NOMO-1 treated with DMSO at 0.1 percent for 48 hours (cell line): ENCODE measurements around the gene MAGEA12.
"Not testable (repeated sequence)": the region's sequence is repeated elsewhere in the genome, so short reads cannot be mapped to it uniquely, and the experiment has no call there.

Source experiments
- DNase-seq: peaks from one replicate; lab custom pipeline; 2025; ENCODE audit not compliant: unreplicated experiment; lab: John Stamatoyannopoulos, UW

The MAGEA12 gene

DNA sequence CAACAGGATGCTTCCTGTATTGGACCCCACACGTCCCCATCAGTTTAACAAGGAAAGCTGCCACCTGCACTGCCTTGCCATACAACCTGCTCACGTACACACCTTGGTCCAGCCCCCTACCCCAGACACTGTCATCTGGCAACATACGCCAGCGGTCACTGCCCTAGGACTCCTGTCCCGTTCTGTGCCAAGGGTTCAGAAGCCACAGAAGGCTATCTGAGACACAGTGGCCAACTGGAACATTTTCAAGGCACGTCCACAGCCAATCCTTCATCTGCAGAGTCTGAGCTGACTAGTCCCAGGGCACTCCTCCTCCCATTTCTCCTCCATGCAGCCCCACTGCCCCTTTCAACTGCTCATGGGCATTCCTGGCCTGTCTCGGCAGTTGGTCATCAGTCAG lies 28.0 kb downstream of the MAGEA12 start:
- DNase-seq = not testable (repeated sequence)

DNA sequence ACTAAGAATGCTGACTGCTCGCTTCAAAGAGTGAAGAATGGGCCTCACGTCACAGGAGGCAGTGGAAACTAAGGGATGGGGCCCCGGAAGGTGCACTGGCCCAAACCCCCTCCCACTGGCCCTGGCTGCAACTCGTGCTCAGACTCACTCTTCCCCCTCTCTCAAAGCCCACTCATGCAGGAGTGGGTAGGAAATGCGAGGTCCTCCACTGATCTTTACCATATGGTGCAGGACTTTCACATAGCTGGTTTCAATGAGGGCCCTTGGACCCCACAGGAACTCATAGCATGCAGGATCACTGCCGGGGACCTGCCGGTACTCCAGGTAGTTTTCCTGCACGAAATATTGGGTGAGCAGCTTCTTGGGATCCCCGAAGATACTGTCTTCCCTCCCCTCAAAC lies 33.0 kb downstream of the MAGEA12 start:
- DNase-seq = not testable (repeated sequence)

DNA sequence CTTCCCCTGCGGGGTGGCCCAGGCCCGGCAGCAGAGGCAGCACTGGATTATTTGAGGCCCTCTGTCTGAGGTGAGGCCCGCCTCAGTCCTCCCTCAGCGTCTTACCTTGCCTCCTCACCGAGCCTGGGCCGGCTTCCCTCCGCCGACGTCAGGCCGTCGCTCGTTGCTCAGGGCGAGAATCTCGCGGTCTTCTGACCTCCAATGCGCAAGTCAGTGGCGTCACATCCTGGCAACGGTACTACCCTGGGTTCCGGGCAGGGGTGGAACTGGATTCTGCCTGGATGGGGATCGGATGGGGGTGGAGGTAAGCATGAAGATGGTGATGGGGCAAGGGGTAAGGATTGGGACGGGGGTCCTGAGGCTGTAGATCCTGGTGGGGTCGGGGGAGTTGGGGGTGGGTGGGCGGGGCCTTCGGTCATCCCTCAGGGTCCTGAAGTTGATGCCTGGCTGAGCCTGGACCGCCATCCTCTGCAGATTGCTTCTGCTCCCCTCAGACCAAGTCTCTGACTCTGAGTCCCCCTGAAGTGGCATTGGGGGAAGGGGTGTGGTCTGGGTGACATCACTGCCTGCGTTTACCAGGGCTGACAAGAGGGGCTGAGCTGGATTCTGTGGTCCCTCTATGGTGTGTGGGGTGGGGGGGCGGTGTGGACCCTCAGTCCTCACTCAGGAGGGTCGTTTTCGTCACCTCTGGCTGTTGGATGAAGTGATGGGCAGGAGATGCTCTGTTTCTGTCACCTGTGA lies 36.2 kb downstream of the MAGEA12 start, which contains the start of gene MAGEA6:
MAGEA6 (minus strand) TSS at position 141 of the 741 bp plus-strand sequence. CDS start 2,039 bp downstream, outside the sequence.
- not testable (repeated sequence) for DNase-seq

DNA sequence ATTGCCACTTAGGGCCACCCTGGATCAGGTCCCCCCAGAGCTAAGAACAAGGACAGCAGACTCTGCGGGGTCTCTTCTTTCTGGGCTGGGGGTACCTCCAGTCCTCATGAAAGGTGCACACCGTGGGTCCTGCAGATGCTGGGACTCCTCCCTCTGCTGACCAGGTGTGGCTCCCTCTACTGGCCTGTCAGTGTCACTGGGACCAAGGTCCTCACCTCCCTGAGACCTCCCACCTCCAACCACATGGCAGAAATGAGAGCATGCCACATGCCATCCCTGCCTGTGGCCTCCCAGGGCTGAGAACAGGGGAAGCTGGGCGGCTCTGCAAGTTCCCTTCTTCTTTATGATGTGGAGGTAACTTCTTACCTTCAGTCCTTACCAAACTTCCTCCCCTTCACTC lies 53.5 kb downstream of the MAGEA12 start:
- DNase-seq = not testable (repeated sequence)
